HTR-8/SVneo (cell line): ENCODE results near the gene STK4.

Experiments
- DNase-seq: peaks from one replicate; pipeline ENCODE4 v3.0.0; 2011; ENCODE audit warnings: low spot score, mixed read lengths; ENCODE audit not compliant: insufficient read length
- FAIRE-seq: peaks from 2 replicates; lab custom pipeline; 2011; peaks lifted over from hg19 to GRCh38; lab: Jason Lieb, UNC

STK4 gene

GRCh38 chr20:45072066-45072465 lies 105.8 kb downstream of the STK4 start:
- FAIRE-seq (peak; percentile 33), DNase-seq (no peak)

GRCh38 chr20:45073221-45073620 lies 106.9 kb downstream of the STK4 start:
- peak; percentile 49 for FAIRE-seq

GRCh38 chr20:45077559-45077958 lies 111.2 kb downstream of the STK4 start:
- FAIRE-seq (peak; percentile 28), DNase-seq (no peak)

More at GRCh38 chr20:45073221-45073620, 106.9 kb downstream of the STK4 start:
- DNase-seq, result no peak

- peak; percentile 61 for DNase-seq
- peak; percentile 94 for FAIRE-seq
Measured at GRCh38 chr20:45080867-45081624, 114.7 kb downstream of the STK4 start.

GRCh38 chr20:45082468-45082867 lies 116.2 kb downstream of the STK4 start:
- DNase-seq (no peak), FAIRE-seq (peak; percentile 75)

GRCh38 chr20:45083127-45083526 lies 116.8 kb downstream of the STK4 start:
- FAIRE-seq, result no peak
- DNase-seq, result no peak

GRCh38 chr20:45085289-45085688 lies 119.0 kb downstream of the STK4 start:
- FAIRE-seq, result no peak
- DNase-seq, result no peak

- FAIRE-seq (peak; percentile 55), DNase-seq (no peak)
Measured at GRCh38 chr20:45085867-45086266, 119.6 kb downstream of the STK4 start.

- FAIRE-seq (peak; percentile 76), DNase-seq (no peak)
Measured at GRCh38 chr20:45087097-45087790, 120.9 kb downstream of the STK4 start.

- FAIRE-seq (no peak), DNase-seq (no peak)
Measured at GRCh38 chr20:45087814-45088213, 121.5 kb downstream of the STK4 start.

GRCh38 chr20:45088247-45088646 lies 121.9 kb downstream of the STK4 start:
- DNase-seq (peak; percentile 97), FAIRE-seq (peak; percentile 99)

- no peak for DNase-seq
- FAIRE-seq, result peak; percentile 26
Measured at GRCh38 chr20:45090481-45090880, 124.2 kb downstream of the STK4 start.

- FAIRE-seq (peak; percentile 48), DNase-seq (no peak)
Measured at GRCh38 chr20:45091366-45091765, 125.1 kb downstream of the STK4 start.

- FAIRE-seq (no peak), DNase-seq (no peak)
Measured at GRCh38 chr20:45092898-45093297, 126.6 kb downstream of the STK4 start.

- DNase-seq (no peak), FAIRE-seq (no peak)
Measured at GRCh38 chr20:45094201-45094600, 127.9 kb downstream of the STK4 start.

- DNase-seq, result no peak
- FAIRE-seq, result no peak
Measured at GRCh38 chr20:45094864-45095574, 128.7 kb downstream of the STK4 start.

GRCh38 chr20:45095805-45096238 lies 129.5 kb downstream of the STK4 start:
- peak; percentile 83 for DNase-seq
- FAIRE-seq, result peak; percentile 98

- FAIRE-seq (no peak), DNase-seq (no peak)
Measured at GRCh38 chr20:45096781-45097180, 130.5 kb downstream of the STK4 start.

- peak; percentile 81 for FAIRE-seq
- no peak for DNase-seq
Measured at GRCh38 chr20:45097485-45098102, 131.3 kb downstream of the STK4 start.

- peak; percentile 44 for FAIRE-seq
- no peak for DNase-seq
Measured at GRCh38 chr20:45098103-45098773, 131.9 kb downstream of the STK4 start.
